SK-N-SH treated with all-trans-retinoic acid at 6 μM for 48 hours (cell line): Measurements from ENCODE around the gene KIF13A.

Source experiments
- CSRNP3 ChIP-seq: fragments of 250-450 bp; sonication (Bioruptor Pico); IDR thresholded peaks from 2 replicates; pipeline ENCODE4 v1.5.1; 2021; ENCODE audit warnings: mild to moderate bottlenecking, moderate library complexity
- OSR1 ChIP-seq: fragments of 250-450 bp; sonication (Bioruptor Pico); IDR thresholded peaks from 2 replicates; pipeline ENCODE4 v1.8.0; 2022; ENCODE audit warnings: moderate library complexity, mild to moderate bottlenecking, inconsistent platforms
- PATZ1 ChIP-seq: fragments of 250-450 bp; sonication (Bioruptor Pico); IDR thresholded peaks from 2 replicates; pipeline ENCODE4 v1.8.0; 2020; ENCODE audit warnings: mild to moderate bottlenecking, moderate library complexity, borderline replicate concordance
- ZFP3 ChIP-seq: fragments of 250-450 bp; sonication (Bioruptor Pico); IDR thresholded peaks from 2 replicates; pipeline ENCODE4 v1.5.0; 2020; ENCODE audit warnings: mild to moderate bottlenecking, moderate library complexity
- ZNF8 ChIP-seq: fragments of 450-650 bp; formaldehyde crosslinking; IDR thresholded peaks from 2 replicates; pipeline ENCODE4 v1.5.0; 2020; ENCODE audit warnings: mild to moderate bottlenecking, moderate library complexity

- no peak for TF ChIP-seq PATZ1 (CRISPR knock-in tag)
- no peak for TF ChIP-seq OSR1
- no peak for TF ChIP-seq CSRNP3 (CRISPR knock-in tag)
- TF ChIP-seq ZNF8 (CRISPR knock-in tag) = no peak
- no peak for TF ChIP-seq ZFP3 (CRISPR knock-in tag)
Measured at GRCh38 chr6:17932330-17932852, 55.0 kb downstream of the KIF13A start.
